Heart right ventricle (tissue), 16 donors: ENCODE results near the gene ADAMTS6. TPM values are rescaled to one million over a fixed set of nuclear protein-coding genes. Genes with fewer than 3 reads are reported as not detected.

ENCODE experiments used
- ATAC-seq, 8 donors: fragments of 200-7000 bp; cut with Tn5 transposase; one replicate each; pipeline ENCODE4 v1.9.1; 2020; ENCODE audit warnings: mild to moderate bottlenecking in 8 of 8, moderate library complexity in 8 of 8, moderate number of reproducible peaks in 1 of 8
- DNase-seq, 2 donors: peaks; one replicate each; pipeline ENCODE4 v3.0.0-alpha.2; 2020
- H3K27ac ChIP-seq, 10 donors: fragments of 200-600 bp; sonication (generic) in 2 of 10; one replicate each; pipeline versions ENCODE4 v1.5.0 to v1.8.0; 2020 to 2022; ENCODE audit warnings: mild to moderate bottlenecking in 3 of 10
- H3K27me3 ChIP-seq, 7 donors: fragments of 200-600 bp; one replicate each; pipeline ENCODE4 v1.8.0; 2021 to 2022; ENCODE audit warnings: mild to moderate bottlenecking in 2 of 7
- H3K36me3 ChIP-seq, 9 donors: fragments of 200-600 bp; sonication (generic) in 1 of 9; one replicate each; pipeline versions ENCODE4 v1.5.0 to v1.8.0; 2020 to 2022; ENCODE audit warnings: mild to moderate bottlenecking in 2 of 9
- H3K4me1 ChIP-seq, 9 donors: fragments of 200-600 bp; sonication (generic) in 1 of 9; one replicate each; pipeline versions ENCODE4 v1.5.0 to v1.8.0; 2020 to 2022; ENCODE audit warnings: mild to moderate bottlenecking in 4 of 9
- H3K4me3 ChIP-seq, 10 donors: fragments of 200-600 bp; sonication (generic) in 2 of 10; one replicate each; pipeline versions ENCODE4 v1.5.0 to v1.8.0; 2020 to 2022; ENCODE audit warnings: mild to moderate bottlenecking in 7 of 10, moderate library complexity in 2 of 10
- H3K9me3 ChIP-seq, 11 donors: fragments of 200-600 bp in 10 of 11; sonication (generic) in 2 of 11; one replicate each; pipeline versions ENCODE4 v1.5.0 to v1.8.0; 2013 to 2022; ENCODE audit warnings: mild to moderate bottlenecking in 2 of 11, control low read depth in 1 of 11, moderate library complexity in 1 of 11
- CTCF ChIP-seq, 9 donors: fragments of 200-600 bp; sonication (generic) in 2 of 9; IDR thresholded peaks; one replicate each; pipeline versions ENCODE4 v1.5.0 to v1.8.0; 2021 to 2022; ENCODE audit warnings: antibody characterized with exemption in 9 of 9, mild to moderate bottlenecking in 5 of 9, moderate library complexity in 1 of 9
- WGBS, 2 donors: extraction: QIAGEN DNeasy Blood & Tissue Kit; methylation state at CpG; one replicate each; pipeline ENCODE4 v1.1.7; 2013; ENCODE audit warnings: inconsistent platforms in 1 of 2; 5-methylcytosine and 5-hydroxymethylcytosine counted together
- intact Hi-C, 10 donors: fragments of 100-400 bp; cut with DNase I; formaldehyde crosslinking; loops; one replicate each; pipeline versions ENCODE4 v1.11.1 to v1.14.2; 2022
- polyA plus RNA-seq, 2 donors: library from polyadenylated mRNA; stranded (reverse); fragments of 200-250 nt; gene quantifications; one replicate each; pipeline ENCODE4 v1.2.3, GENCODE V29; 2013
- total RNA-seq, 10 donors: library from RNA; stranded (reverse); fragmentation: NEBNext Ultra II Directional in 3 of 10; extraction: Animal tissue kit (Norgen Biotek cat#: 25700) in 3 of 10; gene quantifications; one replicate each; pipeline versions ENCODE4 v1.2.1 to v1.2.4, GENCODE V29; 2021 to 2023
- donor health status: Arrhythmogenic right ventricular cardiomyopathy.
- donor health status: ischemic (EF 13 %, LVEDD 7.1; RV severe dilation, severe dysfunction).
- donor health status: healthy with polysubstance abuse.
- donor health status: DM: no; HTN: yes; CAD: no.
- donor health status: DM: no; HTN: no; CAD: no.
- donor health status: ischemic (EF 25% LVEDD 6.9; RV normal size, moderate dysfunction).
- donor health status: ischemic (EF 25% LVEDD 5.7; RV mildly dilated, moderate dysfunction).
- donor health status: healthy.
- donor health status: DM: yes; HTN: yes; CAD: no.
- donor health status: Ischemic cardiomyopathy.
- donor health status: ischemic (EF 35%, LVEDD 5.7; RV mildly dilated, moderate dysfunction).
- donor health status: nonischemic (EF 11% LVEDD 7.7; RV severe dilation, severe dysfunction).
- donor health status: DM: yes; HTN: yes; CAD: no.
- donor health status: PGD.
- donor health status: ischemic (EF 29% LVEDD 5.4; RV normal size, mild dysfunction).
- donor health status: nonischemic (EF 23%, LVEDD 6.1; RV moderate dilation, normal function).

Gene ADAMTS6
- total and polyA plus RNA-seq, 12 donors = 0.25 to 4.1 (median 2.1) TPM

- H3K4me3 ChIP-seq = no peak overlapping the region
- no peaks in the 10 kb centered on the region for H3K36me3 ChIP-seq
- WGBS, 2 donors = 54 to 75% methylated on average over 2 of the region's 2 CpGs
- DNase-seq (no peak), ATAC-seq (peak in 1 of 8 donors; percentile 62)
- H3K9me3 ChIP-seq = peaks cover 0 to 24% (median 7%) of the 10 kb centered on the region in 11 donors
- no peak for TF ChIP-seq CTCF (IDR thresholded peaks at IDR 0.05)
- H3K4me1 ChIP-seq = no peaks in the 10 kb centered on the region
- no peak overlapping the region for H3K27ac ChIP-seq
- intact Hi-C loops = no loop called here
- H3K27me3 ChIP-seq = no peaks in the 10 kb centered on the region
These were observed 367.9 kb downstream of the ADAMTS6 start for GRCh38 chr5:65113771-65114170.

GRCh38 chr5:65111961-65112658 lies 369.6 kb downstream of the ADAMTS6 start:
- H3K36me3 ChIP-seq = no peaks in the 10 kb centered on the region
- TF ChIP-seq CTCF (IDR thresholded peaks at IDR 0.05) = no peak
- DNase-seq (no peak), ATAC-seq (no peak)
- intact Hi-C loops = no loop called here
- H3K27me3 ChIP-seq = no peaks in the 10 kb centered on the region
- peaks cover 0 to 8% (median under 1%) of the 10 kb centered on the region in 11 donors for H3K9me3 ChIP-seq
- no peak overlapping the region for H3K27ac ChIP-seq
- H3K4me1 ChIP-seq = no peaks in the 10 kb centered on the region
- 91 to 95% methylated on average over 12 of the region's 12 CpGs for WGBS, 2 donors
- H3K4me3 ChIP-seq = no peak overlapping the region

GRCh38 chr5:65108786-65109743 lies 372.7 kb downstream of the ADAMTS6 start:
- 77 to 79% methylated on average over 3 of the region's 3 CpGs for WGBS, 2 donors
- Histone ChIP-seq H3K4me1 (peaks cover 0 to under 1% (median 0%) of the 10 kb centered on the region in 9 donors), H3K27me3 (no peaks in the 10 kb centered on the region), H3K27ac (no peak overlapping the region), H3K36me3 (no peaks in the 10 kb centered on the region), H3K9me3 (no peaks in the 10 kb centered on the region), H3K4me3 (no peak overlapping the region)
- DNase-seq = no peak
- TF ChIP-seq CTCF (IDR thresholded peaks at IDR 0.05) = no peak
- intact Hi-C loops = loop anchor here in 5 of 10 donors (10.0 kb wide), 4 partner anchors 134 to 304 kb away; no protein-coding TSS in a partner anchor
- no peak for ATAC-seq

- 89 to 95% methylated on average over 4 of the region's 4 CpGs for WGBS, 2 donors
- H3K27me3 ChIP-seq = no peaks in the 10 kb centered on the region
- no peak for TF ChIP-seq CTCF (IDR thresholded peaks at IDR 0.05)
- no peak for ATAC-seq
- no peak overlapping the region for H3K4me3 ChIP-seq
- H3K9me3 ChIP-seq = no peaks in the 10 kb centered on the region
- intact Hi-C loops = loop anchor here in 5 of 10 donors (10.0 kb wide), 4 partner anchors 130 to 300 kb away; no protein-coding TSS in a partner anchor
- H3K4me1 ChIP-seq = peaks cover 0 to 21% (median 15%) of the 10 kb centered on the region in 9 donors
- no peaks in the 10 kb centered on the region for H3K36me3 ChIP-seq
- no peak for DNase-seq
- no peak overlapping the region for H3K27ac ChIP-seq
These were observed 376.4 kb downstream of the ADAMTS6 start for GRCh38 chr5:65105301-65105700.
